Natural killer cell (primary cell): ENCODE data around the gene CST11. TPM values are rescaled to one million over a fixed set of nuclear protein-coding genes. Genes with fewer than 3 reads are reported as not detected.
A peak's percentile ranks its signal among the peaks of the same experiment; 100 is the strongest.

Experiments used
- ATAC-seq, 3 donors: fragments of 150-1000 bp in 2 of 3; fragments of 200-7000 bp in 1 of 3; cut with Tn5 transposase; 1 replicate in 1 of 3; 2 replicates in 2 of 3; pipeline ENCODE4 v1.10.0; 2021; ENCODE audit warnings: mild to moderate bottlenecking in 2 of 3, moderate library complexity in 2 of 3
- DNase-seq, 2 donors: peaks; one replicate each; pipeline versions ENCODE4 v3.0.0 to v3.0.0-alpha.2; 2013 to 2021; ENCODE audit warnings: mixed read lengths in 1 of 2
- H3K27ac ChIP-seq: one replicate; pipeline ENCODE4 v1.5.1; 2013; ENCODE audit warnings: mild to moderate bottlenecking, low read length
- H3K27me3 ChIP-seq: one replicate; pipeline ENCODE4 v1.6.1; 2013; ENCODE audit warnings: low read length; ENCODE audit not compliant: control insufficient read depth, insufficient read depth
- H3K36me3 ChIP-seq: one replicate; pipeline ENCODE4 v1.6.1; 2013; ENCODE audit warnings: low read length; ENCODE audit not compliant: control insufficient read depth, insufficient read depth
- H3K4me1 ChIP-seq: one replicate; pipeline ENCODE4 v1.6.1; 2013; ENCODE audit warnings: low read length; ENCODE audit not compliant: control insufficient read depth, insufficient read depth
- H3K4me3 ChIP-seq: one replicate; pipeline ENCODE4 v1.5.1; 2013; ENCODE audit warnings: low read length
- H3K9me3 ChIP-seq: one replicate; pipeline ENCODE4 v1.6.1; 2013; ENCODE audit warnings: low read length; ENCODE audit not compliant: control insufficient read depth, insufficient read depth
- H3K27ac Mint-ChIP-seq, 2 donors: one replicate each; pipeline ENCODE4 v1.8.0; 2022; ENCODE audit warnings: mild to moderate bottlenecking in 2 of 2, mixed read lengths in 2 of 2, moderate library complexity in 1 of 2
- H3K27me3 Mint-ChIP-seq, 2 donors: one replicate each; pipeline ENCODE4 v1.8.0; 2022; ENCODE audit warnings: low read depth in 2 of 2, mixed read lengths in 2 of 2
- H3K36me3 Mint-ChIP-seq: one replicate; pipeline ENCODE4 v1.8.0; 2022; ENCODE audit warnings: mixed read lengths
- H3K4me1 Mint-ChIP-seq, 2 donors: one replicate each; pipeline ENCODE4 v1.8.0; 2022; ENCODE audit warnings: mixed read lengths in 2 of 2
- H3K4me3 Mint-ChIP-seq: one replicate; pipeline ENCODE4 v1.8.0; 2022; ENCODE audit warnings: mild to moderate bottlenecking, moderate library complexity, mixed read lengths
- H3K9me3 Mint-ChIP-seq, 2 donors: one replicate each; pipeline ENCODE4 v1.8.0; 2022; ENCODE audit warnings: mixed read lengths in 2 of 2
- CTCF ChIP-seq: fragments of 200-600 bp; IDR thresholded peaks from one replicate; pipeline ENCODE4 v1.8.0; 2022; ENCODE audit warnings: antibody characterized with exemption
- WGBS: methylation state at CpG from one replicate; pipeline ENCODE4 v1.1.7; 2013; ENCODE audit warnings: missing lambda C conversion rate; ENCODE audit not compliant: insufficient coverage; 5-methylcytosine and 5-hydroxymethylcytosine counted together
- intact Hi-C: fragments of 100-400 bp; cut with micrococcal nuclease; formaldehyde crosslinking; loops from one replicate; pipeline ENCODE4 v1.14.2; 2022
- total RNA-seq, 4 donors: library from RNA; stranded (reverse); fragments of 120-200 nt in 1 of 4; gene quantifications; one replicate each; pipeline versions ENCODE4 v1.2.3 to v1.2.4, GENCODE V29; 2013 to 2022

Gene CST11
- total RNA-seq, 3 donors from 2014 or later (not counting 1 experiment from before 2014, with no cell fraction given) = not detected

GRCh38 chr20:23410916-23411695 lies 41.6 kb downstream of the CST11 start:
- H3K36me3 Mint-ChIP-seq = no peaks in the 10 kb centered on the region
- no peak for ATAC-seq
- H3K4me3 ChIP-seq = no peak overlapping the region
- H3K4me3 Mint-ChIP-seq = no peak overlapping the region
- no peaks in the 10 kb centered on the region for H3K9me3 Mint-ChIP-seq
- H3K27ac Mint-ChIP-seq = no peak overlapping the region
- TF ChIP-seq CTCF = no peak
- H3K27me3 ChIP-seq = no peaks in the 10 kb centered on the region
- no peak for DNase-seq
- peaks cover 52 to 72% of the 10 kb centered on the region in 2 donors for H3K4me1 Mint-ChIP-seq
- H3K27ac ChIP-seq = no peak overlapping the region
- H3K9me3 ChIP-seq = no peaks in the 10 kb centered on the region
- intact Hi-C loops = no loop called here
- WGBS = 100% methylated on average over 1 of the region's 3 CpGs
- peaks cover 11% of the 10 kb centered on the region for H3K4me1 ChIP-seq
- H3K27me3 Mint-ChIP-seq = no peaks in the 10 kb centered on the region
- no peaks in the 10 kb centered on the region for H3K36me3 ChIP-seq

- Histone ChIP-seq H3K4me3 (no peak overlapping the region), H3K36me3 (no peaks in the 10 kb centered on the region), H3K9me3 (no peaks in the 10 kb centered on the region), H3K4me1 (no peaks in the 10 kb centered on the region), H3K27ac (no peak overlapping the region), H3K27me3 (no peaks in the 10 kb centered on the region)
- Mint-ChIP-seq H3K27me3 (no peaks in the 10 kb centered on the region), H3K36me3 (no peaks in the 10 kb centered on the region), H3K9me3 (no peaks in the 10 kb centered on the region), H3K27ac (no peak overlapping the region), H3K4me3 (no peak overlapping the region), H3K4me1 (peaks cover 43 to 66% of the 10 kb centered on the region in 2 donors)
- no peak for ATAC-seq
- DNase-seq = no peak
- 97% methylated on average over 2 of the region's 3 CpGs for WGBS
- intact Hi-C loops = no loop called here
- TF ChIP-seq CTCF = no peak
These were observed 42.9 kb downstream of the CST11 start for GRCh38 chr20:23409800-23410199.

DNA sequence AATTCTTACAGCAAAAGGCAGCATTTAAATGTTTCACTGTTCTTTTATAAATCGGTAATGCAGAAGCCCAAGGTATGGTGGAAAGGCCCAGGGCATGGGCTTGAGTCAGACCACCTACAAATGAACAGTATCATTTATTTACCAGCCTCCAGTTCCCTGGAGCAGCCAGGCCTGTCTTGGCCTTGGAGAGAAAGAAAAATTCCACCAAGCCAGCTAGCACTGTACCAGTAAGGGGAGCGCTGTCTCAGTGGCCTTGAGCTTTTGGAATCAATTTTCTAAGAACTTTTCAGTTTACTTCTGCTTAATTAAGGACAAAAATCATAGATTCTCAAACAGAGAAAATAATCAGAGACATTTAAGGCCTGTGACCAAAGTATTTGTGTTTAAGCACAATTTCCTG lies 43.7 kb downstream of the CST11 start:
- Histone ChIP-seq H3K4me1 (no peaks in the 10 kb centered on the region), H3K36me3 (no peaks in the 10 kb centered on the region), H3K4me3 (no peak overlapping the region), H3K27ac (no peak overlapping the region), H3K9me3 (no peaks in the 10 kb centered on the region), H3K27me3 (no peaks in the 10 kb centered on the region)
- WGBS = 100% methylated on average over 2 of the region's 2 CpGs
- H3K4me3 Mint-ChIP-seq = no peak overlapping the region
- intact Hi-C loops = no loop called here
- DNase-seq (no peak), ATAC-seq (no peak)
- H3K27ac Mint-ChIP-seq = peak overlapping the region; percentile 47 to 77
- H3K4me1 Mint-ChIP-seq = peaks cover 43 to 69% of the 10 kb centered on the region in 2 donors
- no peak for TF ChIP-seq CTCF
- H3K9me3 Mint-ChIP-seq = no peaks in the 10 kb centered on the region
- no peaks in the 10 kb centered on the region for H3K27me3 Mint-ChIP-seq
- H3K36me3 Mint-ChIP-seq = no peaks in the 10 kb centered on the region
